GM12801 (cell line): ENCODE data around the gene TLN1.

Experiments
- CTCF ChIP-seq: IDR thresholded peaks from one replicate; pipeline ENCODE4 v1.5.1; 2011; ENCODE audit warnings: control low read depth; ENCODE audit not compliant: insufficient read length; ENCODE audit errors: extremely low read depth

Gene TLN1

GRCh38 chr9:35682051-35682450, 49.9 kb downstream of the TLN1 start:
- no peak for TF ChIP-seq CTCF

GRCh38 chr9:35681341-35682002, 50.5 kb downstream of the TLN1 start:
- no peak for TF ChIP-seq CTCF

GRCh38 chr9:35680331-35681105, 51.5 kb downstream of the TLN1 start:
- TF ChIP-seq CTCF: no peak

- TF ChIP-seq CTCF: no peak
Observed at GRCh38 chr9:35679766-35680330, 52.1 kb downstream of the TLN1 start.

- TF ChIP-seq CTCF: no peak
Observed at GRCh38 chr9:35679091-35679490, 52.9 kb downstream of the TLN1 start.

- TF ChIP-seq CTCF: no peak
Observed at GRCh38 chr9:35675732-35676392, 56.1 kb downstream of the TLN1 start.

- TF ChIP-seq CTCF: no peak
Observed at GRCh38 chr9:35675204-35675603, 56.8 kb downstream of the TLN1 start.
